GM18505 (cell line): ENCODE data around the gene SLC7A10.

Source experiments
- ATAC-seq: cut with Tn5 transposase; IDR thresholded peaks from one replicate; pipeline ENCODE4 v1.9.1; 2021; ENCODE audit not compliant: unreplicated experiment
- POLR2A ChIP-seq: IDR thresholded peaks from 4 replicates; pipeline ENCODE4 v1.6.1; 2011; ENCODE audit warnings: borderline replicate concordance; ENCODE audit not compliant: insufficient read depth, insufficient read length; ENCODE audit errors: extremely low read depth

The SLC7A10 gene

DNA sequence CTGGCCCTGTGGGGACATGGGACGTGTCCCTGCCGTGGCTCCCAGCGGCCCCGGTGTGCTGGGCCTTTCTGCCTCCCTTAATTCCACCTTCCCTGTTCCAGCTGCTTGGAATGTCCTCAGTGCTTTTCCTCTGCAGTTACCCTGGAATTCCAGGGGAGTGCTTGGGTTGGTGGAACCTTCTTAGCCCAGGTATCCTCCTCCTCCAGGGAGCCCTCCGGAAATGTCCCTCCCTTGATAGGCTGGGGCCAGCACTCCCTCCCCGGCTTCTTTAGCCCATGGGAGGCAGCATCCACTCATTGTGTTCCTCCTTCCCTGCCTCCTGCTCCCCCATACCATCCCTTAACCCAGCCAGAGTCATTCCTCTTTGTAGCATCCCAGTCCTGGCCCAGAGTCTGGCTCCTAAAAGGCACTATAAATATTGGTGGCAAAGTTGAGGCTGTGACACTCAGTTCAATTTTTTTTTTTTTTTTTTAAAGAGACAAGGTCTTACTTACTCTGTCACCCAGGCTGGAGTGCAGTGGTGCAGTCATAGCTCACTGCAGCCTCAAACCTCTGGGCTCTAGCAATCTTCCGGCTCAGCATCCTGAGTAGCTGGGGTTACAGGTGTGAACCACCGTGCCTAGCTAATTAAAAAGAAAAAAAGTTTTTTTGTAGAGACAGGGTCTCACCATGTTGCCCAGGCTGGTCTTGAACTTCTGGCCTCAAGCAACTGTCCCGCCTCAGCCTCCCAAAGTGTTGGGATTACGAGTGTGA lies 13.7 kb upstream of the SLC7A10 start:
- TF ChIP-seq POLR2A, result no peak
- no peak for ATAC-seq

DNA sequence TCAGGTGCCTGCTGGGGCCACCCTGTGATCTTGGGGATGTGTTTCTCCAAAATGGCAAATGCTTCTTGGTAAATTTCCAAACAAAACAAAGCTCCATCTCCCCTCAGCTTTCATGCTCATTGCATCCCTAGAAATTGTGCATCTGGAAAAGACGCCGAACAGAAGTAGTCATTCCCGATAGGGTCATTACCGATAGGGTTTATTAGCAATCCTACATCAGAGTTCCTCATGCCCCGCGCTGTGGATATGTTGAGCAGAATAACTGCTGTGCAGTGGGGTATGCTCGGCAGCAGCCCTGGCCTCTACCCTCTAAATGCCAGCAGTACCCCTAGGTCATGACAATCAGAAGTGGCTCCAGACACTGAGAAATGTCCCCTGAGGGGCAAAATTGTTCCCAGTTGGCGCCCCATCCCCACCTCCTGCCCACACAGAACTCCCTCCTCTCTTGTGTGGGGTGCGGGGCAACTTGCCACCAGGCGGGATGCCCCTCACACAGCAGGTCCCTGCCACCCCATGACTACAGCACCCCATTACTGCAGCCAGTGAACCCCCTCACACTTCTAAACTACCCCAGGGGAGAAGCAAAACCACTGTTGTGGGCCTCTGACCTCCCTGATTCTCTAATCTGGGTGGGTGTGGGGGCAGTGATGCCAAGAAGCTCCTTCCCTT lies 13.0 kb upstream of the SLC7A10 start:
- ATAC-seq, result no peak
- no peak for TF ChIP-seq POLR2A

DNA sequence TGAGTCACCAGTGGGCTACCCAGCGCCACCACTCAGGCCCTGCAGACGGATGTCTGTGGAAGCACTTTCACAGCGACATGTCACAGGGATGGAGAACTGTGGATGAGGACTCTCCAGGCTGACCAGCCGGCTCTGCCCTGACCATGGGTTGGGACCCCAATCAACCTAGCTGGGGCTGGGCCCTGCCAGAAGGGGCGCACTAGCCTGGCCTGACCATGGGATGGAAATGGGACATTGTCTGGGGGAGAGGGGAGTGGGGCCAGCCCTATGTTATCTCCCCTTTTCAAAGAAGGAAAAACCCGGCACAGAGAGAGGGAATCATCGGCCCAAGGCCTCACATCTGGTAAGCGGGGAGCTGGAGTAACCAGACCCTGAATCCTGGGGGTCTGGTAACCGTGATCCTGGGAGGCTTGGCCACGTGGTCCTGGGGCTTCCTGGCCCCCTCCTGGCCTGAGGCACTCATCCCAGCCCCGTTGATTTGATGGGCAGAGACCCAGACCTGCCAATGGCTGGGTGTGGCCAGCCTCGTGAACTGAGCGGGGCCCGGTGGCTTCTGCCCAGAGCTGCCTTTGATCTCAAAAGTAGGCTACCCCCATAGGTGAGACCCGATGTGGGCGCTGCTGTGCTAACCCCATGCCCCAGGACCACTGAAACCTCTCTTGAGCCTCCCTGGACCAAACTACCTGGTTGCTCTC lies 11.2 kb upstream of the SLC7A10 start:
- ATAC-seq, result no peak
- no peak for TF ChIP-seq POLR2A

- no peak for ATAC-seq
- TF ChIP-seq POLR2A, result no peak
Measured at GRCh38 chr19:33235996-33236350, 10.3 kb upstream of the SLC7A10 start.

- no peak for TF ChIP-seq POLR2A
- ATAC-seq, result peak; percentile 89
Measured at GRCh38 chr19:33235269-33235995, 9.8 kb upstream of the SLC7A10 start.

DNA sequence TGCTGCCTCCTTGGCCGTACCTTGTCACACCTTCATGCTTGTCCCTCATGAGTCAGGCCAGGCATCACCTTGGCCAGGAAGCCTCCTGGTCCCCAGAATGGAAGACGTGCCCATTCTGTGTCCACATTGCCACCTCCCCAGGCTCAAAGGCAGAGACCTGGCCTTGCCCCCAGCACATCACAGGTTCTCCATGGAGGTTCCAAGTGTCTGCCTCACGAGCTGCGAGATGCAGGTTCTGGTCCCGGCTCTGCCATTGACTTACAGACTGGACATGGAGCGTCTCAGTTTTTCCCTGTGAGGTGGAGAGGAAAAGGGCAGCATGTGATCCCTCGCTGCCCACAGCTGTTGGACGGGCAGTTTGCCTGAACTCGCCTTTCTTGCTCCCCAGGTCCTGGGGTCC lies 9.1 kb upstream of the SLC7A10 start:
- TF ChIP-seq POLR2A, result no peak
- ATAC-seq, result no peak

- TF ChIP-seq POLR2A, result no peak
- ATAC-seq, result no peak
Measured at GRCh38 chr19:33234092-33234491, 8.4 kb upstream of the SLC7A10 start.

GRCh38 chr19:33233056-33233873 lies 7.6 kb upstream of the SLC7A10 start:
- no peak for ATAC-seq
- TF ChIP-seq POLR2A, result no peak

DNA sequence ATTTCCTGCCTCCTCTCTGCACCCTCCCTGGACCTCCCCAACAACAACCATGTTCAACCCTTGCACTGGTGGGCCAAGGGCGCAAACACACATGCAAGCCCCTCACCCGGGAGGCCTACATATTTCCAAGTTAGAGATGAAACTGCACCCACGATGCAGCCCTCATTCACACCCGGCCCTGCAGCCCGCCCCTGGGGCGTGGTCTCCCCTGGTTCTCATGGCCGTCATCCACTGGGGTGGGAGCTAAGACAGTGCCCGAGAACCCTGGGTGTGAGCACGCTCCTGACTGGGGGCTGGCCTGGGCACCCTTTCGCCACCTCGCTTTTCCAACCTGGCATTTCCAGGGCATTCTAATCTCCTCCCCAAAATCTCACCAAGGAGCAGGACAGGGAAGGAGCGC lies 7.0 kb upstream of the SLC7A10 start:
- ATAC-seq, result no peak
- no peak for TF ChIP-seq POLR2A

GRCh38 chr19:33231511-33231910 lies 5.9 kb upstream of the SLC7A10 start:
- TF ChIP-seq POLR2A, result no peak
- ATAC-seq, result no peak

DNA sequence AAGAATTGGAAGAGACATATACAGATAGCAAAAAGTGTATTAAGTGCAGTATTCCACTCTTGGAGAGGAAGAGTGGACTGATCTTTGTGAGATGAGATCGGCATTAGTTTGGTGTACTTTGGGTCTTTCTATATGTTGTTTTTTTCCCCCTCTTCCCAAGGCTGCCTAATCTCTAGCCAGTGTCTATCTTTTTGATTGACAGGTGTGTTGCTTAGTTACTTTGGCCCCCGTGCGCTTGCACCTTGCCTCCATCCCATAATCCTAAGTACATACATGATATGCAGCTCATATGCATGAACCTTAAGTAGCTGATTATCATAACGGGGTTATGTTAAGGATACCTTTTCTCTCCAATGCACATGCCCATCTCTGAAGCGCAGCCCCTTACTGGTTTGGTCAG lies 4.3 kb upstream of the SLC7A10 start:
- no peak for ATAC-seq
- no peak for TF ChIP-seq POLR2A

GRCh38 chr19:33227870-33228599 lies 2.4 kb upstream of the SLC7A10 start:
- no peak for ATAC-seq
- no peak for TF ChIP-seq POLR2A
